Panc1 (cell line): Measurements from ENCODE around the gene JMJD1C. TPM values are rescaled to one million over a fixed set of nuclear protein-coding genes. Genes with fewer than 3 reads are reported as not detected.

Source experiments
- ATAC-seq: fragments of 200-7000 bp; cut with Tn5 transposase; 2 replicates; pipeline ENCODE4 v1.9.1; 2020; ENCODE audit warnings: mild to moderate bottlenecking, moderate library complexity
- BruUV-seq: library from RNA; stranded (reverse); fragments of 400-500 nt; replicated peaks from 2 replicates; lab custom pipeline; 2021; lab: Mats Ljungman, UMichigan
- CTCF ChIA-PET: fragments of 300-600 bp; sonication (Branson Sonifier 250); formaldehyde crosslinking; loops from one replicate; lab custom pipeline; 2022; ENCODE audit warnings: antibody characterized with exemption; lab: Charles Lee
- POLR2A ChIA-PET: fragments of 300-600 bp; sonication (Branson Sonifier 250); formaldehyde crosslinking; loops from one replicate; lab custom pipeline; 2022; ENCODE audit warnings: antibody characterized with exemption; lab: Charles Lee
- DNase-seq: peaks from one replicate; pipeline ENCODE4 v3.0.0-alpha.2; 2010; ENCODE audit warnings: low read depth, low spot score
- H3K27ac ChIP-seq: 2 replicates; pipeline ENCODE4 v1.5.1; 2011; ENCODE audit warnings: mild to moderate bottlenecking, low read length, inconsistent platforms
- H3K27me3 ChIP-seq: fragments of 200-500 bp; sonication (Bioruptor generic); 2 replicates; pipeline ENCODE4 v1.6.0; 2014; ENCODE audit warnings: low read length, inconsistent platforms; ENCODE audit not compliant: control insufficient read depth, insufficient read depth
- H3K36me3 ChIP-seq: fragments of 200-500 bp; sonication (Bioruptor generic); 2 replicates; pipeline ENCODE4 v1.5.1; 2014; ENCODE audit warnings: inconsistent platforms, mild to moderate bottlenecking, low read length, moderate library complexity; ENCODE audit not compliant: control insufficient read depth, insufficient read depth
- H3K4me1 ChIP-seq: 2 replicates; pipeline ENCODE4 v1.5.1; 2011; ENCODE audit warnings: inconsistent platforms, mild to moderate bottlenecking, low read length, moderate library complexity; ENCODE audit not compliant: control insufficient read depth, insufficient read depth
- H3K4me3 ChIP-seq, 2 experiments: 2 replicates each; pipeline ENCODE4 v1.5.1; 2011 to 2012; ENCODE audit warnings: low read depth in 2 of 2, low read length in 2 of 2, mild to moderate bottlenecking in 2 of 2, inconsistent platforms in 1 of 2, moderate library complexity in 1 of 2
- H3K9me3 ChIP-seq: fragments of 200-500 bp; sonication (Bioruptor generic); 2 replicates; pipeline ENCODE4 v1.5.1; 2014; ENCODE audit warnings: low read depth, mild to moderate bottlenecking, inconsistent platforms, low read length, moderate library complexity; ENCODE audit not compliant: control insufficient read depth, insufficient read depth
- CTCF ChIP-seq: fragments of 450-650 bp; IDR thresholded peaks from 2 replicates; pipeline ENCODE4 v1.5.1; 2017; ENCODE audit warnings: mild to moderate bottlenecking
- POLR2AphosphoS5 ChIP-seq: IDR thresholded peaks from 2 replicates; pipeline ENCODE4 v1.6.1; 2012; ENCODE audit warnings: mild to moderate bottlenecking, low read depth, low read length, moderate library complexity
- REST ChIP-seq, 2 experiments: IDR thresholded peaks; 2 replicates each; pipeline ENCODE4 v1.6.1; 2011 to 2012; ENCODE audit warnings: low read depth in 2 of 2, control low read depth in 1 of 2, low read length in 1 of 2, mild to moderate bottlenecking in 1 of 2, moderate library complexity in 1 of 2; ENCODE audit not compliant: insufficient read depth in 1 of 2
- SIN3A ChIP-seq: IDR thresholded peaks from 2 replicates; pipeline ENCODE4 v1.6.1; 2012; ENCODE audit warnings: low read depth, mild to moderate bottlenecking, low read length, moderate library complexity, borderline replicate concordance; ENCODE audit not compliant: insufficient read depth
- TCF7L2 ChIP-seq: IDR thresholded peaks from 2 replicates; pipeline ENCODE4 v1.6.1; 2011; ENCODE audit warnings: mild to moderate bottlenecking, low read depth, low read length, inconsistent platforms
- in situ Hi-C: cut with HindIII; loops from 2 replicates; pipeline ENCODE4 v1.10.0; 2016; ENCODE audit warnings: low sequenced_read_pairs, low pct_unique_long_range_greater_than_20kb
- intact Hi-C: fragments of 100-400 bp; cut with micrococcal nuclease; formaldehyde crosslinking; loops from one replicate; pipeline ENCODE4 v1.10.0; 2022; ENCODE audit not compliant: unreplicated experiment
- total RNA-seq: library from RNA; stranded (reverse); gene quantifications from one replicate; pipeline ENCODE4 v1.2.1, GENCODE V29; 2021; ENCODE audit not compliant: unreplicated experiment

JMJD1C gene
- total RNA-seq, 1 experiment from 2014 or later, result 88.3 TPM

GRCh38 chr10:63374991-63375390, 90.8 kb downstream of the JMJD1C start:
- intact Hi-C loops, result no loop called here
- Histone ChIP-seq H3K4me3 (no peak overlapping the region), H3K27ac (no peak overlapping the region), H3K36me3 (no peaks in the 10 kb centered on the region), H3K9me3 (no peaks in the 10 kb centered on the region), H3K27me3 (no peaks in the 10 kb centered on the region), H3K4me1 (no peaks in the 10 kb centered on the region)
- TF ChIP-seq TCF7L2 (no peak), SIN3A (no peak), POLR2AphosphoS5 (no peak), REST (IDR thresholded peaks at IDR 0.05; ENCODE audit: insufficient read depth in 1 of 2, low read depth in 2 of 2, low read length in 1 of 2) (no peak), CTCF (no peak)
- CTCF ChIA-PET, result no interaction called here
- no peak for DNase-seq
- POLR2A ChIA-PET, result interaction anchor here (0.6 kb wide), 1 partner anchor 82 kb away, joined by 8 read pairs; no protein-coding TSS in a partner anchor
- no TSS peak for BruUV-seq
- in situ Hi-C loops, result no loop called here
- ATAC-seq, result no peak

GRCh38 chr10:63373176-63373575, 92.6 kb downstream of the JMJD1C start:
- Histone ChIP-seq H3K4me3 (no peak overlapping the region), H3K27me3 (no peaks in the 10 kb centered on the region), H3K36me3 (no peaks in the 10 kb centered on the region), H3K4me1 (no peaks in the 10 kb centered on the region), H3K9me3 (no peaks in the 10 kb centered on the region), H3K27ac (no peak overlapping the region)
- ChIA-PET CTCF (no interaction called here), POLR2A (no interaction called here)
- BruUV-seq, result no TSS peak
- DNase-seq (no peak), ATAC-seq (no peak)
- intact Hi-C loops, result no loop called here
- no peak for TF ChIP-seq REST (IDR thresholded peaks at IDR 0.05; ENCODE audit: insufficient read depth in 1 of 2, low read depth in 2 of 2, low read length in 1 of 2)
- in situ Hi-C loops, result no loop called here
